ENCODE data around the gene UBP1.
"Not testable (repeated sequence)": the region's sequence is repeated elsewhere in the genome, so short reads cannot be mapped to it uniquely, and the experiment has no call there.

UBP1 gene, protein sequence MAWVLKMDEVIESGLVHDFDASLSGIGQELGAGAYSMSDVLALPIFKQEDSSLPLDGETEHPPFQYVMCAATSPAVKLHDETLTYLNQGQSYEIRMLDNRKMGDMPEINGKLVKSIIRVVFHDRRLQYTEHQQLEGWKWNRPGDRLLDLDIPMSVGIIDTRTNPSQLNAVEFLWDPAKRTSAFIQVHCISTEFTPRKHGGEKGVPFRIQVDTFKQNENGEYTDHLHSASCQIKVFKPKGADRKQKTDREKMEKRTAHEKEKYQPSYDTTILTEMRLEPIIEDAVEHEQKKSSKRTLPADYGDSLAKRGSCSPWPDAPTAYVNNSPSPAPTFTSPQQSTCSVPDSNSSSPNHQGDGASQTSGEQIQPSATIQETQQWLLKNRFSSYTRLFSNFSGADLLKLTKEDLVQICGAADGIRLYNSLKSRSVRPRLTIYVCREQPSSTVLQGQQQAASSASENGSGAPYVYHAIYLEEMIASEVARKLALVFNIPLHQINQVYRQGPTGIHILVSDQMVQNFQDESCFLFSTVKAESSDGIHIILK

GRCh38 chr3:33440328-33441224 lies at the start of gene UBP1:
Gene UBP1, minus strand, starts transcription at chr3:33440405. Its CDS starts 557 bp downstream, at chr3:33439848.
- peak; percentile 97 for DNase-seq

DNA sequence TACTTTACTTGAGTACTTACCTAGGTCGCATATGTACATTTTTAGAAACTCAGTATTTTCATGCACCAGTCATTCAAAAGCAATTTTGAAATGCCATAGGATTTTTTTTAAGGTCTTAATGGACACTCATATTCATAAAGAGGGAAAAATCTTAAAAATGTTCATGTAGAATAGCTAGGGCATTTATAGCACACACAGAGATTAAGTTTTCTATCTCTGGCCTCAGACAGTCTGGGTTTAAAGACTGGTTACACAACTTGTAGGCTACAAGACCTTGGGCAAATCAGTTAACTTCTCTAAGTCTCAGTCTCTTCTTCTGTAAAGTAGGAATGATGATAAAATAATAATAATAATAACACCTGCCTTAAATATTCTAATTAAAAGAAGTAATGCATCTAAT lies 48.5 kb upstream of the UBP1 start:
- no peak for DNase-seq

- DNase-seq: no peak
Observed at GRCh38 chr3:33488246-33488645, 48.0 kb upstream of the UBP1 start.

- no peak for DNase-seq
Observed at GRCh38 chr3:33482111-33482521, 41.9 kb upstream of the UBP1 start.

DNA sequence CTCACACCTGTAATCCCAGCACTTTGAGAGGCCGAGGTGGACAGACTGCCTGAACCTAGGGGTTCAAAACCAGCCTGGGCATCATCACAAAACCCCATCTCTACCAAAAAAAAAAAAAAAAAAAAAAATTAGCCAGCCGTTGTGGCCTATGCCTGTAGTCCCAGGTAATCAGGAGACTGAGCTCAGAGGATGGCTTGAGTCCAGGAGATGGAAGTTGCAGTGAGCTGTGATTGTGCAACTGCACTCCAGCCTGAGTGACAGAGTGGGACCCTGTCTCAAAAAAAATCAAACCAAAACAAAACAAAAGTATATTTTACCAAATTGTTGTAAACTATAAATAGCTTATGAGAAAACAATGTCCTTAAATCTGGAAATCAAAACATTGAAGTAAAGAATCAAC lies 34.7 kb upstream of the UBP1 start:
- no peak for DNase-seq

- DNase-seq: no peak
Observed at GRCh38 chr3:33473813-33474212, 33.6 kb upstream of the UBP1 start.

DNA sequence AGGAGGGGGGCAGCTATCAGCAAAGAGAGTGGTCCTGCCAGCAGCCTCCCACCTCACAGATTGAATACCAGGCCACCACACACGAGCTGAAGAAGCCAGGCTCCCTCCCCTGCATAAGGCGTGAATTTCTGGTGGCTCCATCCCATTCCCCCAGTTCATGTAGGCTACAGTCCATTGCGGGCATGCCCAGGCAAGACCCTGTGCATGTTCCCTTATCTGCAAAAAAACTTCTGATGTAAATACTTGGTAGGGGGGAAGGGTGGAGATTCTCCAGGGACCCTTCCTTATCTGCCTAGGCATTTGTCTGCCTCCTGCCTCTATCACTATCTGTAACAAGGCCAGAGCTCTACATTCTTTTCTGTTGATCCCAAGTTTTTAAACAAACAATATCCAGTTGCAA lies 27.6 kb upstream of the UBP1 start:
- no peak for DNase-seq

GRCh38 chr3:33461097-33461496 lies 20.9 kb upstream of the UBP1 start:
- DNase-seq: no peak

- not testable (repeated sequence) for DNase-seq
Observed at GRCh38 chr3:33459577-33459976, 19.4 kb upstream of the UBP1 start.

DNA sequence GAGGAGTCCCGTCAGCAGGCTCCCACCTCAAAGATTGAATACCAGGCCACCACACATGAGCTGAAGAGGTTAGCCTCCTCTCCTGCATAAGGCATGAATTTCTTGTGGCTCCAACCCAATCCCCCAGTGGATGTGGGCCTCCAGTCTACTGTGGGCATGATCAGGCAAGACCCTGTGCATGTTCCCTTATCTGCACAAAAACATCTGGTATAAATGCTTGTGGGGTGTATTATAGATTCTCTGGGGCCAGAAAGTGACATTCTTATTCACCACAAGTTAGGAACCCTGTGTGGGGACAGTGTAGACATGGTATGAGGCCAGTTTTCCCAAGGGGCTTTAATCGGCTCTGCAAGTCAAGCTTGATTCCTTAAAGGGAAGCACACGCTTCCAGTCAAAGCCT lies 18.2 kb upstream of the UBP1 start:
- DNase-seq: no peak

DNA sequence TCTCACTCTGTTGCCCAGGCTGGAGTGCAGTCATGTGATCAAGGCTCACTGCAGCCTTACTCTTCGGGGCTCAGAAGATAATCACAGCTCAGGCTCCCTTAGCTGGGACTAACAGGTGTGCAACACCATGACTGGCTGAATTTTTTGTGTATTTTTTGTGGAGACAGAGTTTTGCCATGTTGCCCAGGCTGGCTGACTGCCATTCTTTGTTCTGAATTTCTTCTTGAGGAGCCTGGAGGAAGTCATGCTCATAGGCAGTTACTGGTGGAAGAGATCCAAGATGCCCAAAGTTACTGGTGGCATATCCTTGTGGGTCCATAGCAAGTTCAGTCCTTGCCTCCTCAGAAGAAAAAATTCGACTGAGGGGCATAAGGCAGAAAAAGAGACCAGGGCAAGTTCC lies 16.6 kb upstream of the UBP1 start:
- DNase-seq: no peak

DNA sequence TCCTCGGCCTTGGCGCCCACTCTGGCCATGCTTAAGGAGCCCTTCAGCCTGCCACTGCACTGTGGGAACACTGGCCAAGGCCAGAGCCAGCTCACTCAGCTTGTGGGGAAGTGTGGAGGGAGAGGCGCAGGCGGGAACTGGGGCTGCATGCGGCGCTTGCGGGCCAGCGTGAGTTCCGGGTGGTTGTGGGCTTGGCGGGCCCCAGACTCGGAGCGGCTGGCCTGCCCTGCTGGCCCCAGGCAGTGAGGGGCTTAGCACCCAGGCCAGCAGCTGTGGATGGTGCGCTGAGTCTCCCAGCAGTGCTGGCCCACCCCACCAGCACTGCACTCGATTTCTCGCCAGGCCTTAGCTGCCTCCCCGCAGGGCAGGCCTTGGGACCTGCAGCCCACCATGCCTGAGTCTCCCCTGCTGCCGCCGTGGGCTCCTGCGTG lies 13.1 kb upstream of the UBP1 start:
- no peak for DNase-seq

GRCh38 chr3:33451994-33452393 lies 11.8 kb upstream of the UBP1 start:
- not testable (repeated sequence) for DNase-seq

GRCh38 chr3:33447958-33448357 lies 7.8 kb upstream of the UBP1 start:
- DNase-seq: no peak

GRCh38 chr3:33447256-33447625 lies 7.0 kb upstream of the UBP1 start:
- not testable (repeated sequence) for DNase-seq

DNA sequence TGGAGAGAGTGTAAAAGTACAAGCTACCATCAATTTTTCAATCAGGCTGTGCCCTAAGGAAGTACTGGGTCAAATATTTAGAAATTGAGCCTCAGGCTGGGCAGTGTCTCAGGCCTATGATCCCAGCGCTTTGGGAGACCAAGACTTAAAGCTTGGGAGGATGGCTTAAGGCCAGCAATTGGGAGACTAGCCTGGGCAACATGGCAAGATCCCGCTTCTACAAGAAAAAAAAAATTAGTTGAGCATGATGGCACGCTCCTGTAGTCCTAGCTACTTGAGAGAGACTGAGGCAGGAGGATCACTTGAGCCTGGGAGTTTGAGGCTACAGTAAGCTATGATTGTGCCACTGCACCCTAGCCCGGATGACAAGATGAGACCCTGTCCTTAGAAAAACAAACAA lies 2.0 kb upstream of the UBP1 start:
- no peak for DNase-seq

GRCh38 chr3:33441225-33441976 lies 1.2 kb upstream of the UBP1 start:
- DNase-seq: no peak

- DNase-seq: peak; percentile 39 to 45
Observed at GRCh38 chr3:33439546-33440327, 468 bp downstream of the UBP1 start.

- DNase-seq: no peak
Observed at GRCh38 chr3:33438881-33439545, 1.2 kb downstream of the UBP1 start.

- no peak for DNase-seq
Observed at GRCh38 chr3:33438284-33438668, 1.9 kb downstream of the UBP1 start.

DNA sequence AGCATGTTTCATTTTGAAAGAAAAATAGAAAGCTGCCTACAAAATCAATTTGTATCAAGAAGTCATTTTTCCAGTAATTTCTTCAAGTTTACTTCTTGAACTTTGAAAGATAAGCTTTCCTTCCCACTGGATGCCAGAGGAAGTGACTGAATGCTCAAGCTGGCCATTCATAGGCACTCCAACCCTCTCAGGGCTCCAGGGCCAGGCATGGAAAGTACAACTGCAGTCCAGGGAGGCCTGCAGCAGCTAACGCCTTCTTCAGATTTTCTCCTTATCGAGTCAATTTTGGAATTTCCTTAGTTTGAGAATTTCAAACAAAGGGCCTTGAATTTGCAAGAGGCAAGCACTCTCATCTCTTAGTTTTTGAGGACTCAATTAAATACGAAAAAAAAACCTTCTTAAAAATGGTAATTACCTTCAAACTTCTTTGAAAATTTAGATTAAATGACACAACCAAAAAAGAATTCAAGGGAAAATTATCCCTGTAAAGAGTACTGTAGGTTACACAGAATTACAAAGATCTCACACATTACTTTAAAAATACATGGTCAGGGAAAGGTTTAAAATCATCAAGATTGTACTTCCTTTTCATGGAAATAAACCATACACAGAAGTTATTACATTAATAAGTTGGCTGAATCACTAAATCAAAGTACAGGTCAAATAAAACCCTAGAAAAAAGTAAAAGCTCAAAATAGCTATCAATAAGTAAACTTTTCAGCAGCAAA lies 2.5 kb downstream of the UBP1 start:
- DNase-seq: no peak

Measured in stimulated activated CD4-positive, alpha-beta T cell treated with anti-CD3 and anti-CD28 coated beads, Interleukin-2, amount 100 ng/mL, for 48 hours (primary cell).